Body of pancreas (tissue), 4 donors: ENCODE results near the gene NOC2L.

ENCODE experiments used
- POLR2A ChIP-seq, 3 donors: fragments of 450-650 bp; IDR thresholded peaks; one replicate each; pipeline ENCODE4 v1.6.1; 2016; ENCODE audit warnings: antibody characterized with exemption in 3 of 3, mild to moderate bottlenecking in 2 of 3
- TF ChIP-seq, protein P1 (sequence below), 7 experiments: fragments of 450-650 bp in 4 of 7; fragments of 200-600 bp in 3 of 7; sonication (generic) in 3 of 7; IDR thresholded peaks; one replicate each; pipeline ENCODE4 v1.5.1; 2016 to 2019; ENCODE audit warnings: antibody characterized with exemption in 7 of 7

DNA sequence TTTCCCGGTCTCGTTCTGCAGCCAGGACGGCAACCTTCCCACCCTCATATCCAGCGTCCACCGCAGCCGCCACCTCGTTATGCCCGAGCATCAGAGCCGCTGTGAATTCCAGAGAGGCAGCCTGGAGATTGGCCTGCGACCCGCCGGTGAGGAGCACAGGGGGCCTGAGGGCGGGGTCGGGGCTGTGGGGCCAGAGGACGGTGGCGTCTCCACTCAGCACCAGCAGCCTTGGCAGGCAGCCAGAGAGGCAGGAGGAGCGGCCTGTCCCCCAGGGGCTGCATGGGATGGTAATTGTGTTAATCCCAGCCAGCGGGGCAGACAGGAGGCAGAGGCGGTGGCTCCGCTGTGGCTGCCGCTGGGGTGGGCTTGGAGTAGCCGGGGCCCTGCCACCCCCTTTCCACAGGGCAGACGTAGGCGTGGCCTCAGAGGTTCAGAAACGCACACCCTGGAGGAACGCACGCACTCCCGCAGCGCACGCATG lies 23.3 kb downstream of the NOC2L start:
- TF ChIP-seq, protein P1, sequence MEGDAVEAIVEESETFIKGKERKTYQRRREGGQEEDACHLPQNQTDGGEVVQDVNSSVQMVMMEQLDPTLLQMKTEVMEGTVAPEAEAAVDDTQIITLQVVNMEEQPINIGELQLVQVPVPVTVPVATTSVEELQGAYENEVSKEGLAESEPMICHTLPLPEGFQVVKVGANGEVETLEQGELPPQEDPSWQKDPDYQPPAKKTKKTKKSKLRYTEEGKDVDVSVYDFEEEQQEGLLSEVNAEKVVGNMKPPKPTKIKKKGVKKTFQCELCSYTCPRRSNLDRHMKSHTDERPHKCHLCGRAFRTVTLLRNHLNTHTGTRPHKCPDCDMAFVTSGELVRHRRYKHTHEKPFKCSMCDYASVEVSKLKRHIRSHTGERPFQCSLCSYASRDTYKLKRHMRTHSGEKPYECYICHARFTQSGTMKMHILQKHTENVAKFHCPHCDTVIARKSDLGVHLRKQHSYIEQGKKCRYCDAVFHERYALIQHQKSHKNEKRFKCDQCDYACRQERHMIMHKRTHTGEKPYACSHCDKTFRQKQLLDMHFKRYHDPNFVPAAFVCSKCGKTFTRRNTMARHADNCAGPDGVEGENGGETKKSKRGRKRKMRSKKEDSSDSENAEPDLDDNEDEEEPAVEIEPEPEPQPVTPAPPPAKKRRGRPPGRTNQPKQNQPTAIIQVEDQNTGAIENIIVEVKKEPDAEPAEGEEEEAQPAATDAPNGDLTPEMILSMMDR (IDR thresholded peaks at IDR 0.05): no peak
- TF ChIP-seq POLR2A (IDR thresholded peaks at IDR 0.05): no peak
